Vagina (tissue), 2 donors: Measurements from ENCODE around the gene TAOK2. TPM values are rescaled to one million over a fixed set of nuclear protein-coding genes. Genes with fewer than 3 reads are reported as not detected.

ENCODE experiments used
- DNase-seq, 2 donors: peaks; one replicate each; pipeline ENCODE4 v3.0.0-alpha.2; 2017; ENCODE audit errors: extremely low spot score in 2 of 2
- H3K27ac ChIP-seq: fragments of 200-600 bp; sonication (generic); one replicate; pipeline ENCODE4 v1.5.1; 2019
- H3K27me3 ChIP-seq: fragments of 200-600 bp; sonication (generic); one replicate; pipeline ENCODE4 v1.5.1; 2019
- H3K36me3 ChIP-seq, 2 donors: fragments of 200-600 bp; sonication (generic); one replicate each; pipeline ENCODE4 v1.5.1; 2017 to 2019
- H3K4me1 ChIP-seq: fragments of 200-600 bp; sonication (generic); one replicate; pipeline ENCODE4 v1.5.1; 2019
- H3K4me3 ChIP-seq, 2 donors: fragments of 200-600 bp; sonication (generic); 1 replicate in 1 of 2; 2 replicates in 1 of 2; pipeline ENCODE4 v1.5.1; 2016 to 2019
- H3K9me3 ChIP-seq: fragments of 200-600 bp; sonication (generic); one replicate; pipeline ENCODE4 v1.5.1; 2019
- POLR2A ChIP-seq, 2 donors: fragments of 450-650 bp; IDR thresholded peaks; one replicate each; pipeline ENCODE4 v1.6.1; 2017; ENCODE audit warnings: antibody characterized with exemption in 2 of 2, mild to moderate bottlenecking in 2 of 2, moderate library complexity in 2 of 2
- POLR2AphosphoS5 ChIP-seq, 2 donors: sonication (generic); formaldehyde crosslinking; IDR thresholded peaks; one replicate each; pipeline ENCODE4 v1.9.0; 2017; ENCODE audit warnings: antibody characterized with exemption in 2 of 2, mild to moderate bottlenecking in 2 of 2, low read depth in 1 of 2; ENCODE audit not compliant: insufficient read depth in 1 of 2
- intact Hi-C: fragments of 100-400 bp; cut with DNase I; formaldehyde crosslinking; loops from one replicate; pipeline ENCODE4 v1.15.1; 2023
- total RNA-seq: library from RNA; depleted of rRNA; stranded (reverse); fragments of >200 nt; gene quantifications from one replicate; pipeline ENCODE4 v1.2.3, GENCODE V29; 2016
- TF ChIP-seq, protein P1 (sequence below), 3 experiments: fragments of 450-650 bp in 2 of 3; fragments of 200-600 bp in 1 of 3; sonication (generic) in 1 of 3; IDR thresholded peaks; one replicate each; pipeline ENCODE4 v1.5.1; 2017 to 2019; ENCODE audit warnings: antibody characterized with exemption in 3 of 3, mild to moderate bottlenecking in 2 of 3, moderate library complexity in 2 of 3

The TAOK2 gene
- total RNA-seq, 1 donor from 2014 or later = 33.1 TPM

DNA sequence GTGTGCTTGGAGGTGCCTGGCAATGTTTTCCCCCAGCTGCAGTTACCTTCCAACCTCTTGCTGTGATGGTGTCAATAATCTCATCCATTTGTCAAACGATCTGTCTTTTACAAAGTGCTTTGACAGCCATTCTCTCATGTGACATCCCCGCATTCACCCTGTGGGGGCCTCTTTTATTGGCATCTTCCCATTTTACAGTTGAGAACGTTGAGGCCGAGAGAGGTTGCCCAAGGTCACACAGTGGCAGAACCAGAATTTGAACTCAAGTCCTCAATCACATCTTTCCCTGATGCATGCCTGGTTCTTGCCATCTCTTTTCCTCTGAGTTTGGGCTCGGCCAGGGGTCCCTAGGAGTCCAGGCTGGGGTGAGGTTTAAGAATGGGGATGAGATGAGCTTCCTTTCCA lies 1.5 kb downstream of the TAOK2 start:
- Histone ChIP-seq H3K36me3 (peaks cover 0 to 33% of the 10 kb centered on the region in 2 donors), H3K9me3 (no peaks in the 10 kb centered on the region), H3K27me3 (no peaks in the 10 kb centered on the region), H3K4me1 (peaks cover 39% of the 10 kb centered on the region), H3K27ac (peak overlapping the region; percentile 80), H3K4me3 (peak overlapping the region; percentile 58 to 80)
- DNase-seq = no peak
- no peak for TF ChIP-seq POLR2A (IDR thresholded peaks at IDR 0.05)
- no peak for TF ChIP-seq POLR2AphosphoS5 (IDR thresholded peaks at IDR 0.05; ENCODE audit: insufficient read depth in 1 of 2, low read depth in 1 of 2)
- TF ChIP-seq, protein P1, sequence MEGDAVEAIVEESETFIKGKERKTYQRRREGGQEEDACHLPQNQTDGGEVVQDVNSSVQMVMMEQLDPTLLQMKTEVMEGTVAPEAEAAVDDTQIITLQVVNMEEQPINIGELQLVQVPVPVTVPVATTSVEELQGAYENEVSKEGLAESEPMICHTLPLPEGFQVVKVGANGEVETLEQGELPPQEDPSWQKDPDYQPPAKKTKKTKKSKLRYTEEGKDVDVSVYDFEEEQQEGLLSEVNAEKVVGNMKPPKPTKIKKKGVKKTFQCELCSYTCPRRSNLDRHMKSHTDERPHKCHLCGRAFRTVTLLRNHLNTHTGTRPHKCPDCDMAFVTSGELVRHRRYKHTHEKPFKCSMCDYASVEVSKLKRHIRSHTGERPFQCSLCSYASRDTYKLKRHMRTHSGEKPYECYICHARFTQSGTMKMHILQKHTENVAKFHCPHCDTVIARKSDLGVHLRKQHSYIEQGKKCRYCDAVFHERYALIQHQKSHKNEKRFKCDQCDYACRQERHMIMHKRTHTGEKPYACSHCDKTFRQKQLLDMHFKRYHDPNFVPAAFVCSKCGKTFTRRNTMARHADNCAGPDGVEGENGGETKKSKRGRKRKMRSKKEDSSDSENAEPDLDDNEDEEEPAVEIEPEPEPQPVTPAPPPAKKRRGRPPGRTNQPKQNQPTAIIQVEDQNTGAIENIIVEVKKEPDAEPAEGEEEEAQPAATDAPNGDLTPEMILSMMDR (IDR thresholded peaks at IDR 0.05) = no peak
- intact Hi-C loops = loop anchor here (2.0 kb wide), 1 partner anchor 20 kb away; the partner anchor contains the start of gene HIRIP3

GRCh38 chr16:29975811-29976511 lies 2.3 kb downstream of the TAOK2 start:
- Histone ChIP-seq H3K27ac (peak overlapping the region; percentile 80), H3K27me3 (no peaks in the 10 kb centered on the region), H3K36me3 (peaks cover 0 to 41% of the 10 kb centered on the region in 2 donors), H3K4me3 (peak overlapping the region; percentile 58 to 80), H3K4me1 (peaks cover 39% of the 10 kb centered on the region), H3K9me3 (no peaks in the 10 kb centered on the region)
- TF ChIP-seq POLR2AphosphoS5 (IDR thresholded peaks at IDR 0.05; ENCODE audit: insufficient read depth in 1 of 2, low read depth in 1 of 2) = no peak
- TF ChIP-seq POLR2A (IDR thresholded peaks at IDR 0.05) = no peak
- TF ChIP-seq, protein P1 (IDR thresholded peaks at IDR 0.05) = no peak
- no peak for DNase-seq
- intact Hi-C loops = loop anchor here (2.0 kb wide), 1 partner anchor 19 kb away; the partner anchor contains the start of gene HIRIP3

DNA sequence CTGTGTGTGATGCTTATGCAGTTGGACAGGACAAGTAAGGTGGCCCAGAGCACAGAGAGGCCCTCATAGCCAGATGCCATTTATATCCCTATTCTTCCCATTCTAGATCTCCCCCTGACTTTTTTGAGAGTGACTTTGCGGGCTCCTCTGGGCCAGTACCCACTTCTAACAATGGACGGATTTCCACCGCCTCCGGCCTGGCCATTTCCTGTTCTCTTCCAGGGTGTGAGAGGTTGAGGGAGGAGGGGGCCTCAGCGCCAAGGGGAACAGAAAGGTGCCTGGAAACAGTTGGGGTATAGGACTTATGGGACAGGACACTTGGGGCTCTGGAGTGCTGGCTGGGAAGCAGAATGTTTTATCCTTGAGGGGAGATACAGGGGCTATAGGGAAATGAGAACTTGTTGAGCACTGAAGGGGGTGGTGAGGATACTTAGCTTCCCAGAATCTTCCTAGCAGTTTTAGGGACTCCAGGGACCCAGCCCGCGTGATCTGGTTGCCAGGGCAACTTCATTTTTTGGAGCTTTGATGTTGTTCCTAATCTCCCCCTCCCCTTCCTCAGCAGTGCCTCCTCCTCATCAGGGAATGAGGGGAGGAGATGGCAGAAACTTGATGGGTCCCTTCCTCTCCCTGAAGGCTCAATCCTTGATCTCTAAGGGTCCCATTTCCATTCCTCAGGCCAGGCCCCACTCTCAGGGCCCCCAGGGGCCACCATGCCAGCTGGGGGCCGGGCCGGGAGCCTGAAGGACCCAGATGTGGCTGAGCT lies 3.6 kb downstream of the TAOK2 start:
- no peak for DNase-seq
- intact Hi-C loops = no loop called here
- peaks cover 0 to 48% of the 10 kb centered on the region in 2 donors for H3K36me3 ChIP-seq

GRCh38 chr16:29978081-29978480 lies 4.4 kb downstream of the TAOK2 start:
- Histone ChIP-seq H3K4me1 (peaks cover 39% of the 10 kb centered on the region), H3K36me3 (peaks cover 0 to 56% of the 10 kb centered on the region in 2 donors), H3K9me3 (no peaks in the 10 kb centered on the region), H3K27ac (no peak overlapping the region), H3K4me3 (no peak overlapping the region), H3K27me3 (no peaks in the 10 kb centered on the region)
- TF ChIP-seq, protein P1 (IDR thresholded peaks at IDR 0.05) = no peak
- TF ChIP-seq POLR2AphosphoS5 (IDR thresholded peaks at IDR 0.05; ENCODE audit: insufficient read depth in 1 of 2, low read depth in 1 of 2) (no peak), POLR2A (IDR thresholded peaks at IDR 0.05) (no peak)
- intact Hi-C loops = no loop called here
- DNase-seq = no peak

More for the DNA sequence above, 3.6 kb downstream of the TAOK2 start:
- Histone ChIP-seq H3K27me3 (no peaks in the 10 kb centered on the region), H3K9me3 (no peaks in the 10 kb centered on the region), H3K4me1 (peaks cover 39% of the 10 kb centered on the region), H3K27ac (no peak overlapping the region), H3K4me3 (peak overlapping the region; percentile 58 to 80)
- peak in 1 of 2 donors; percentile 15 for TF ChIP-seq POLR2AphosphoS5 (IDR thresholded peaks at IDR 0.05; ENCODE audit: insufficient read depth in 1 of 2, low read depth in 1 of 2)
- TF ChIP-seq, protein P1 (IDR thresholded peaks at IDR 0.05) = no peak
